Measurements from ENCODE around the gene PCDH9.

The PCDH9 gene

DNA sequence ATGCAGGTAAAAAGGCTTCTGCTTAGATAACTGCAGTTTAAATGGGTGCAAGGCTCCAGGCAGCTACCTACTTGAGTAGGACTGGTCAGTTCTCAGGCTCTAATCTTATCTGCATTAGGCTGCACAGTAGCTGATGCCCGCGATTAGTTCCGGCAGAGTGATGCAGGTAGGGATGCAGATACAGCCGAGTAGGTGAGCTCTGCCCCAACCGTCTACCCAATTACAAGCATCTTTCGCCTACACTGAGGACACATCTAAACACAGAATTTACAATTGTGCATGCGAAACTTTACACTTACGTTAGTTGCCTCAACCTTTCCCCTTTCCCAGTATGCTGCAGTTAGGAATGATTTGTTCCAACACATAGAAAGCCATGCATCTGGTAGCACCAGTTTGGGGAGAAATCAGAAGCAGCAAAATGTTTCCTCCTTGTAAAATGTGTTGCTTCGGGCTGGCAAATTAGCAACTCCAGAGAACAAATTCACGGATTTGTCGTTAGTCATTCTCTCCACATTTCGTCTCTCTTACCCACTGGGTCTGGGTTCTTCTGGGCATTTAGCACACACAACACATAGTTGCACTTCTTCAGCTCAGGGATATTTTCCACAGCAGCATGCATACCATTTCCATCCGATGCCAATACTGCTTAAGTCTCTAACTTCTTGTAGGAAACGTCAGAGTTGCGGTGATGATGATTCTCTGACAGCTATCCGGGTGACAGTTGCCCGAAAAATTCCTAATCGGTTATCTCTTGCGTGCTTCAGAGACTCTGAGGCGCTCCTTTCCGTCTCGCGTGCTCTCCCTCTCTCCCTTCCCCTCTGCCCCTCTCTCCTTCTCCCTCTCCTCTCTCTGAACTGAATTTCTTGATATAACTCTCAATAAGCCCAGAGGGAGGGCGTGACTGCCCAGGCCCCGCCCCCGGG lies at the start of gene PCDH9:
Gene PCDH9 (minus strand): TSS at position 856 of the 923 bp plus-strand sequence. CDS start 1,896 bp downstream, outside the sequence.
- DNase-seq, result no peak

GRCh38 chr13:67278235-67278634 lies 48.1 kb upstream of the PCDH9 start:
- DNase-seq, result no peak

DNA sequence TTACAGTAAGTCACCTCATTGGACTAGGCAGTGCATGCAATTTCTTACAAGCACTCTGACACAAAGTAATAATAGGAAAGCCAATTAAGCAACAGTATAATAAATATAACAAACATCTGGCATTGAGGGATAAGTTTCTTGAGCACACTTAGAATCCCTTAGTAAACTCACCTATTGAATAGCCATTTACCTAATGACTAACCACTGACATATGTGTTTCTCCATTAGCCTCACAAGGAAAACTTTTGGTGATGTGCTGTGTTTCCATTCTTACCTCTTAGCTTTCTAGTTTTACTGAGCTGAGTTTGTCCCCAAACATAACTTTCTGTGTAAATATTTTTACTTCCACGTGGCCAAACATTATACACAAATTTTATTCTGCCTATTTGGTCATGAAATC lies 47.4 kb upstream of the PCDH9 start:
- DNase-seq, result no peak

GRCh38 chr13:67275351-67275960 lies 45.3 kb upstream of the PCDH9 start:
- no peak for DNase-seq

DNA sequence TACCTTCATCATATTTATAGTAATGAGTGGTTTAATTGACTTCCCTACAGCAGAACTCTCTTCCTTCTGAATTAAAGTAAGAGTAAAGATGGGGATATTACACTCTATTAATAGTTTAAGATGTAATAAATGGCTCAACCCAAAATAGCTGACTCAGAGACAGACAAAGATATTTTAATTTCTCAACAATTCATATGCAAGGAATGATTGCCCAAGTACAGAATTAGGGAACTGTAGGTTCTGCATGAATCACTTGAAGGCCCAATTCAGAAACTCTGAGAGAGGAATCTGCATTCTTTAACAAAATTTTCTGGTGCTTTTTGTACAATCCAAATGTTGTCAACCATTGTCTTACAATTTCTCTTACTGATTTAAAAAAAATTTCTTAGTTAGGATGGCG lies 42.9 kb upstream of the PCDH9 start:
- DNase-seq, result no peak

DNA sequence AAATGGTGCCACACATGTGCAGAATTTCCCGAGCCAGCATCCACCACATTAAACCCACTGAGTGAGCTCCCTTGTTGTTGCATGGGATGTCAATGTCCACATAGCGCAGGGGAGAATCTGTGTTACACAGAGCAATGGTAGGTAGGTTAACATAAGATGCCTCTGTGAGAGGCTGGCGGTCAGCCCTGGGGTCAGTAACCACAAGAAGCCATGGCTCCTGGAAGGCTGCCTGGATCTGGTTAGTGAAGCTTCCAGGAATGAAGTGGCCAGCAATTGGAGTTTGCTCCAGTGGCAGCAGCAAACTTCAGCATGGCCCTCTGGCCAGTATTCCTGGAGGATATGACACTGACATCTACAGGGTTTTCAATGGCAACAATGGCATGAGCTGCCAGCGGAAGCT lies 37.0 kb upstream of the PCDH9 start:
- no peak for DNase-seq

DNA sequence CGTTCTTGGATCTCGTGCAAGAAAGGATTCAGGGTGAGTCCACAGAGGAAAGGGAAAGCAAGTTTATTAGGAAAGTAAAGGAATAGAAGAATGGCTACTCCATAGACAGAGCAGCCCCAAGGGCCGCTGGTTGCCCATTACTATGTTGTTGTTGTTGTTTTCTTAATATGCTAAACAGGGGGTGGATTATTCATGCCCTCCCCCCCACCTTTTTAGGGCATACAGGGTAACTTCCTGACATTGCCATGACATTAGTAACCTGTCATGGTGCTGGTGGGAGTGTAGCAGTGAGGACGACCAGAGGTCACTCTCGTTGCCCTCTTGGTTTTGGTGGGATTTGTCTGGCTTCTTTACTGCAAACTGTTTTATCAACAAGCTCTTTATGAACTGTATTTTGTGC lies 29.1 kb upstream of the PCDH9 start:
- no peak for DNase-seq

GRCh38 chr13:67258482-67258881 lies 28.3 kb upstream of the PCDH9 start:
- no peak for DNase-seq

- no peak for DNase-seq
These were observed 8.7 kb upstream of the PCDH9 start for GRCh38 chr13:67238861-67239260.

DNA sequence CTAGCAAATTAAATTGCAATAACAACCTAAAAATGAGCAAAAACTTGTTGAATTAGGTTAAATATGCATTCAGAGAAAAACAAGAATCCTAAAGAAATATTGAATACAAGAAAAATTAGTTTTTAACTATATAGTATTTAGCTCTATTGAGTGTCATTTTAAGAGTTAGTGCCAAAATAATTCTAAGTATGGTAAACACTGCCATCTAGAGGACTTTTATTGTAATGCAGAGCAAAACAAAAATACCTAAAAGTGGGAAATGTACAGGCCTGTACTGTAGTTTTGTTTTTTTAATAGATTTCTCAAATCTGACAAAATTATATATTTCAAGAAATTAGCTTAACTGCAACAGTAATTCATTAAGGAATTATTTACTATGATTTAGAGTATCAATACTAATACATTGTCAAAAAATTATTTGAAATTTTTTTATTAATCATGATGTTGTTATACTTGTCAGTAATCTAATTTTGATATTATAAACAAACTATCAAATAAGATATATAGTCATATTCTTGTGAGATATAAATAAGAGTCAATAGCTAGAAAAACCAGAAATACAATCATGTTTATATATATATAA lies 8.2 kb upstream of the PCDH9 start:
- no peak for DNase-seq

DNA sequence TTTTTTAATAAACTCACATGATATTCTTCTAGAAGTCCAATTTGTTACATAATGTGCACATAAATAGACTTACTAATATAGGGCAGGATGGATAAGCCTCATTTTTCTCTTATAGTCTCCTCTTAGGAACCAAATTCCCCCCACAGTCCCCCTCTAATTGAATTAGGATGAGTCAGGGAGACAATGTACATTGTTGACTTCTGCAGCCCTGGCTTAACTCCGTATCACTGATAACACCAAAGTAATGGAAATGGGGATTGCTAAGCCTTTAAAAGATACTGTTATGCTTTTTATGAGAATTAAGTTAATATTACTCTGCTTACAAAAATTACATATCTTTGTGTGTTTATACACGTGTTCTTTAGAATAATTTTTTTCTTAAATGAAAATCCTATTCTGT lies 5.1 kb upstream of the PCDH9 start:
- DNase-seq, result no peak

GRCh38 chr13:67232384-67232783 lies 2.2 kb upstream of the PCDH9 start:
- DNase-seq, result no peak

DNA sequence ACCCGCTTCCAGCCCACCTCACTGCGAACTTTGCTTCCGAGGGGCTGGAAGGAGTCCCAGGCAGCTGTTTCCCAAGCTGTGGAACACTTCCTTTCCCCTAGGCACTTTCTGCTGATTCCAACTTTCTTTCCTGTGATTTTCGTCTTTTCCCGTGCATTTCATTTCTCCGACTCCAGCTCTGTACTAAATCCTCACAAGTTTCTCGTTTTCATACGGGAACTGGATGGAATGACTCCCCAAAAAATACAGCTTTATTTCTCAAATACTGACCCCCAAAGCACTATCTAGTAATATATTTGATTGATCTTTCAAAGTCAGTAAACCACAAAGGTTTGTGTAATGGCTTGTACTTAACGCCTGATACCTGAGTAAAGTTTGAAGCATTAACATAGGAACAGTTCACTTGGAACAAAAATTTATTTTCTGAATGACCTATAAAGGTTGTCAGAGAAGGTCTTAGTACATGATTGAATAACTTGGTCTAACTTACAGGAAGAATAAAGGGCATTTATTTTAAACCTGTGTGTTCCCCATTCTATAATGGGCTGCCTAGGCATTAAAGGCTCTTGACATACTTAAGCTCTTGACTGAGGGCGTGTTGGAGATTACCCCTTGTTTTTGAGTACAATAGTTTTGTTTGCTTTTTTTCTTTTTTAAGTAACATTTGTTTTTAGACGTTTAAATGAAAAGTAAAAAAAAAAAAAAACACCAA lies 1.3 kb upstream of the PCDH9 start:
- no peak for DNase-seq

GRCh38 chr13:67230404-67231288 lies 510 bp upstream of the PCDH9 start:
- peak; percentile 99 for DNase-seq

DNA sequence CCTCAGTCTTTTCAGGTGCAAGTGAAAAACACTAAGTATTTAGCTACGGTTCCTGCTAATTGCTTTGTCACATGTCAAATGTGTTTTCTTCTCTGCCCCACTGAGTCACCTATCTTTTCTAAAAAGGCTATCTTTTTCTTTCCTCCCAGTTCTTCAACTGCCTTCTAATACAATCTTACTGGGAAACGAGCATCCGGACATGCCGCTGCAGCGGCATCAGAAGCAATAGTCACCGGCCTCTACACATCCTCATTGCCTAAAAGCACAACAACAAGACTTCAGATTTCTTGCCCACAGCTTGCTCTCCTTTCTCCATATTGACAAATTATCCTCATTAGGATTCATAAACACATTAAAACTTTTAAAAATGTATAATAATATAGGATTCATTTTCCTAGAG lies 1.2 kb downstream of the PCDH9 start:
- DNase-seq, result no peak

DNA sequence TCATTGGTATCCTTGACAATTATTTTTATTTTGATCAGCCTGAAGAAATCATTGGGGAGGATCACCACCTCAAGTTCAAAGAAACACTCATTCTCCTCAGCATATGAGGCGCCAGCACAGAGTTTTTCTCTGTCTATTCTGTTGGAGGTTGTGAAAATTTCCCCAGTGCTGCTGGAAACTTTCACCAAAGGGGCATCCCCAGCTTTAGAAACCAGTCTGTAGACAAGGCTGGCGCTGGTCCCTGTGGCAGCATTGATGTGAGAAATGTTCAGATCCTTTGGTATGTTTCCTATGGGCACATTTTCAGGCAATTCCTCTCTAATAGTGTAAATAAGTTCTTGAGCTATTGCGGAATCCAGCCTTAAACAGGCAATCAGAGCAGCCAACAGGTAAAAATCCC lies 2.1 kb downstream of the PCDH9 start:
- DNase-seq, result no peak

- no peak for DNase-seq
These were observed 2.8 kb downstream of the PCDH9 start for GRCh38 chr13:67227131-67227983.

DNA sequence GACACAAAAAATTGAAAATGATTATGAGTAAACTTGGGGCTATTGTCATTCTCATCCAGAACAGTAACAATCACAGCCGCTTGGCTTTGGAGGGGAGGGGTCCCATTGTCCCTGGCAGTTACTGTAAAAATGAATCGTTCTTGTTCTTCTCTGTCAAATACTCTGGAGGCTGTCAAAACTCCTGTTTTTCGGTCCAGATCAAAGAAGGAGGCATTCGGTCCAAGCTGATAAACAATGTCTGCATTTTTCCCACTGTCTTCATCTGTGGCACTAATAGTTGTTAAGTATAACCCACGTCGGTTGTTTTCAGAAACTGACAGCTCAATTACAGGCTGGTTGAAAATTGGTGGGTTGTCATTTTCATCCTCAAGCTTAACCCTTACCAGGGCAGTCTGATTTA lies 3.4 kb downstream of the PCDH9 start:
- no peak for DNase-seq

GRCh38 chr13:67225252-67226159 lies 4.6 kb downstream of the PCDH9 start:
- DNase-seq, result no peak
